ENCODE measurements around the gene MRPL14. TPM values are rescaled to one million over a fixed set of nuclear protein-coding genes. Genes with fewer than 3 reads are reported as not detected.
A peak's percentile ranks its signal among the peaks of the same experiment; 100 is the strongest.
"Not testable (repeated sequence)": the region's sequence is repeated elsewhere in the genome, so short reads cannot be mapped to it uniquely, and the experiment has no call there.

Gene MRPL14
- total RNA-seq, 1 experiment from 2014 or later, result 145 TPM

DNA sequence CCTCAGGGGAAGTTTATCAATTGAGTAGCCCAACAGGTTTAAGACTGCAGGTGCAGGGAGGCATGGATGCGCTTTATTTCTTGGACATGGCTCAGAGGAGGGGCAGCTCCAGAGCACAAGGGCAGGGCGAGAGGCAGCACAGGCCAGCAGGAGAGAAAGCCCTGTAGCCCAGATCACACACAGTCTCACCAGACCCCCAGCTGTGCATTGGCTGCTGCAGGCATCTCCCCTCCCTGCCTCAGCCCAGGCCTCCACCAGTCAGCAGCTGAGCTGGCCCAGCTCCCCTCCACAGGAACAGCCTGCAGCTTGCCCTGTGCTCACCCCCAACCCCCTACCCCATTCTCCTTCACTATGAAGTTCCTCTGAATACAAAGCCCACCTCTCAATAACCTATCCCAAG lies 24.7 kb downstream of the MRPL14 start:
- no peak for DNase-seq (ENCODE audit: low spot score)

GRCh38 chr6:44101832-44102231 lies 25.4 kb downstream of the MRPL14 start:
- DNase-seq (ENCODE audit: low spot score), result no peak

- no peak for DNase-seq (ENCODE audit: low spot score)
These were observed 27.1 kb downstream of the MRPL14 start for GRCh38 chr6:44100088-44100550.

- DNase-seq (ENCODE audit: low spot score), result no peak
These were observed 28.1 kb downstream of the MRPL14 start for GRCh38 chr6:44099192-44099591.

GRCh38 chr6:44097782-44098317 lies 29.4 kb downstream of the MRPL14 start:
- DNase-seq (ENCODE audit: low spot score), result no peak

GRCh38 chr6:44096612-44097011 lies 30.6 kb downstream of the MRPL14 start:
- peak; percentile 76 for DNase-seq (ENCODE audit: low spot score)

DNA sequence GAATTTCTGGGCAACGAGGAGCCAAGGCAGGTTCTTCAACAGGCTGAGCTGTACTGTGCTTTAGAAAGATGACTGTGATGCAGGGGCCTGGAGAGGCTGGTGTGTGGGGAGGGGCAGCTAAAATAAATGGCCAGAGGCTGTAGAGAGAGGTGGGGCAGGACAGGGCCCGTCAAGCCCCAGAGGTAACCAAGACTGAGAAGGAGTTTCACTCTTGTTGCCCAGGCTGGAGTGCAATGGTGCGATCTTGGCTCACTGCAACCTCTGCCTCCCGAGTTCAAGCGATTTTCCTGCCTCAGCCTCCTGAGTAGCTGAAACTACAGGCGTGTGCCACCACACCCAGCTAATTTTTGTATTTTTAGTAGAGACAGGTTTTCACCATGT lies 32.0 kb downstream of the MRPL14 start:
- DNase-seq (ENCODE audit: low spot score), result not testable (repeated sequence)

GRCh38 chr6:44094403-44095242 lies 32.6 kb downstream of the MRPL14 start:
- DNase-seq (ENCODE audit: low spot score), result no peak

DNA sequence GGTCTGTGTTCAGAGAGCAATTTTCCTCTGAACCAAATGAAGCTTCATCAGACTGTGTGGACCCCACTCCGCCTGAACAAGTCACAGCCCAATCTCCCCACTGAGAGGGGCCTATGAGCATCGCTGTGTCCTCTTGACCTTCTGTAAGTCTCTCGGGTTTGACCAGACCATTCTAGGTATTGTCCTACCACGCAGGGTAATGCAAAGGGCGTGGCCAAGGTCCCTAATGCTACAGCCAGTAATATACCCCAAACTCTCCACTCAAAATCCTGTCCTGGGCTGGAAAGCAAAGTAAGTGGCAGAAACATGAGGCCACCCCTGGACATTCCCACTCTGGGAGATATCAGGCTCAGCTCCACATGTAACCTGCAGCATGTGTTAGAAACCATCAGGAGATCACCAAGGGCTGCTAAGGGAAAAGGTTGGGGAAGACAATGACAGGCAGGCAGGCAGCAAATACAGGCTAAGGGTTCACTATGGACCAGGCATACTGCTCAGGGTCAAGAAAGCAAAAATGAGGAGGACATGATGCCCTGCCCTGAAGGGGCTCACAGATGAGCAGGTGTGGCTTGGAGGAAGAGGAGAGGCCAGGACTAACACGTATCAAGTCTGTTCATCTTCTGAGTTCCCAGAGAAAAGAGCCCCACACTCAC lies 33.4 kb downstream of the MRPL14 start:
- DNase-seq (ENCODE audit: low spot score), result no peak

- no peak for DNase-seq (ENCODE audit: low spot score)
These were observed 34.2 kb downstream of the MRPL14 start for GRCh38 chr6:44093066-44093465.

DNA sequence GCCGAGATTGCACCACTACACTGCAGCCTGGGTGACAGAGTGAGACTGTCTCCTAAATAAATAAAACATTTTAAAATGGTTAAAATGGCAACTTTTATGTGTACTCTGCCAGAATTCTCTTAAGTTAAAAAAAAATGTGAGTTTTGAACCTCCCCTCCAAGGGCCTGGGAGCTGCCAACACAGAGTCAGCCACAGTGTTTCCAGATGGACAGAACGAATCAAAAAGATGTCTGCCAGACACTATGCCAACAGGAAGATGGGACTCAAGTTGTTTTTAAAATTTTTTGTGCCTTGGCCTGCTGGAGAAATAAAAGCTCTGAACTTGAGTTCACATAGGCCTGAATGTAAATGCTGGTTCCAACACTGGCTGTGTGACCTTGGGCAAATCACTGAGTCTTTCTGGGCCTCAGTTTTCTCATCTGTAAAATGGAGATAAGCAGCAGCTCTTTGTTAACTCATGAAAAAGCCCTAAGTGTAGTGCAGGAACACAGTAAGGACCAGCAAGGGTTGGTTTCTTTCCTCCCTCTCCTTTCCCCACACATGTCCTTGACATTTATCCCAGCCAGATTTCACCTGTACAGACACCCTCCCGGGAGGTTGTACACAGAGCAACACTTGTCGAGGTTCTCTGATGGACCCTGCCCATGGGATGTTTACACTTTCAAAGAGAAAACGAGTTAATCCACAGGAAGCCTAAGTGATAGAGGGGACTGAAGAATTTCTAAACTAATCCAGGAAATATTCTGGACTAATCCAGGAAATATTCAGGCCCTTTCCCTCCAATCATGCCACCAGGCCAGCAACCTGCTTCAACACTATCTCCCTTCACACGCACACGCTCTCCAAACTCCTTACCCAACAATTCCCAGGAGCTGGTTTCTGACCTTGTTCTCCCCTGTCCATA lies 35.0 kb downstream of the MRPL14 start:
- DNase-seq (ENCODE audit: low spot score), result no peak

DNA sequence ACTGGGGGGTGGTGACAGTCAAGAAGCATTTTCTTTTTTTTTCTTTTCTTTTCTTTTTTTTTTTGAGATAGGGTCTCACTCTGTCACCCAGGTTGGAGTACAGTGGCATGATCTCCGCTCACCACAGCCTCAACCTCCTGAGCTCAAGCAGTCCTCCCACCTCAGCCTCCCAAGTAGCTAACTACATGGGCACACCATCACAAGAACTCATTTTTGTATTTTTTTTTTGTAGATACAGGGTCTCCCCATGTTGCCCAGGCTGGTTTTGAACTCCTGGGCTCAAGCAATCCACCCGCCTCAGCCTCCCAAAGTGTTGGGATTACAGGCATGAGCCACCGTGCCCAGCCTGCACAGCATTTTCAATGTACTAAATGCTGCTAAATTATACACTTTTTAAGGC lies 35.9 kb downstream of the MRPL14 start:
- DNase-seq (ENCODE audit: low spot score), result not testable (repeated sequence)

- no peak for DNase-seq (ENCODE audit: low spot score)
These were observed 36.8 kb downstream of the MRPL14 start for GRCh38 chr6:44090465-44090864.

- no peak for DNase-seq (ENCODE audit: low spot score)
These were observed 38.2 kb downstream of the MRPL14 start for GRCh38 chr6:44088827-44089590.

GRCh38 chr6:44087623-44088022 lies 39.6 kb downstream of the MRPL14 start:
- DNase-seq (ENCODE audit: low spot score), result no peak

- DNase-seq (ENCODE audit: low spot score), result no peak
These were observed 40.2 kb downstream of the MRPL14 start for GRCh38 chr6:44086931-44087574.

GRCh38 chr6:44085219-44085618 lies 42.0 kb downstream of the MRPL14 start:
- DNase-seq (ENCODE audit: low spot score), result no peak

DNA sequence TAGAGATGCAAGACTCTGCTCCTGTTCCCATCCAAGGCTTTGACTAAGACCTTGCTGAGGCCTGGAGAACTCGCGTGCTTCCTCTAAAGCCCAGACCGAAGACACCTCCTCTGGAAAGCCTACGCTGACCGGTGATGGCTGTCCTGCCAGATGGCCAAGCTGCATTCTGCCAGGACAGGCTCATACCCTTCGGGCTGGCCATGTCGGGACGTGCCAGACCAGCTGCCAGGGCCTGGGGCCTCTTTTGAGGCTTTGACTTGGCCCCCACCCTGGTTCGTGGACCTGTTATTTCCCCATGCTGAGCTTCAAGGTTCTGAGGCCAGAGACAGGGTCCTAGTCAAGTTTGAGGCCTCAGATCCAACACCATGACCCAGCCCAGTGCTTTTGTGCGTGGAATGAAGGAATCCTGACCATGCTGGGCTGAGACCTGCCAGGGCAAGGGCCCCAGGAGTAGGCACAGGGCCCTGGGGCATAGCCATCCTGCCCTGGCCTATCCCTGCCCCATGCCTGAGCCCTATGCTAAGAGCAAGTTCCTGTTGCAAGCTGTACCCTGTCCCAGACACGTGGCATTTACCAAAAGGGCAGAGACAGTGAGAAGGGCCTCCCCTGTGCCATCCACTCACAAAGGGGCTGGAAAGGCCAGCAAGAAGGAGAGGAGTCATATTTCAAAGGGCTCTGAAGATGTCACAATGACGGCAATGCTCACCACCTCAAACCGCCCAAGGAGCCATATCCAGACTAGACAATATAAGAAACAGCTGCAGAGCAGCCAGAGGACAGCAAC lies 42.8 kb downstream of the MRPL14 start:
- peak; percentile 73 for DNase-seq (ENCODE audit: low spot score)

DNA sequence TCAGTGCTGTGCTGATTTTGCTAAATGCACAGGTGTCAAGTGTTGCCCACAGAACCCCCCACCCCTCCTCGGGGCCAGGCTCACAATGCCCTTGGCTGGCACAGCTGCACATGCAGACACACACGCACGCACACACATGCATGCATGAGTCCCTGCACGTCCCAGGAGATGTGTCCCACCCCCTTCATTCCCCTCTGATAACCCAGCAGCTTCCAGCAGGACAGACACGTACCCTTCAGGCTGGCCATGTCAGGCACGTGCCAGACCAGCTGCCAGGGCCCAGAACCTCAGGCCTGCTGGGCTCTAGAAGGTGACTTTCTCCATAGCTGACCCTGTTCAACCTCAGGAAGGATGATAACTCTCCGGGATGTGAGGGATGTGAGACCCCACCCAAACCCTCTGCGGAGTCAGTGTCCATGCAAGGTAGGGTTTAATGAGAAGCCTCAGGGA lies 44.4 kb downstream of the MRPL14 start:
- DNase-seq (ENCODE audit: low spot score), result no peak

- no peak for DNase-seq (ENCODE audit: low spot score)
These were observed 45.5 kb downstream of the MRPL14 start for GRCh38 chr6:44081753-44082152.
